GM13976 (cell line): Measurements from ENCODE around the gene R3HCC1L.

Source experiments
- DNase-seq: peaks from one replicate; pipeline ENCODE4 v3.0.0; 2012; ENCODE audit warnings: low spot score
- CTCF ChIP-seq: IDR thresholded peaks from 2 replicates; pipeline ENCODE4 v1.5.1; 2012; ENCODE audit warnings: borderline replicate concordance, mild to moderate bottlenecking; ENCODE audit not compliant: insufficient read depth; ENCODE audit errors: extremely low read depth, missing control alignments, control extremely low read depth
- in situ Hi-C: fragments of 300-500 bp; cut with MboI; formaldehyde crosslinking; loops from one replicate; pipeline ENCODE4 v1.12.0; 2022; ENCODE audit warnings: low sequenced_read_pairs, mixed read lengths, inconsistent platforms; ENCODE audit not compliant: unreplicated experiment

Gene R3HCC1L

DNA sequence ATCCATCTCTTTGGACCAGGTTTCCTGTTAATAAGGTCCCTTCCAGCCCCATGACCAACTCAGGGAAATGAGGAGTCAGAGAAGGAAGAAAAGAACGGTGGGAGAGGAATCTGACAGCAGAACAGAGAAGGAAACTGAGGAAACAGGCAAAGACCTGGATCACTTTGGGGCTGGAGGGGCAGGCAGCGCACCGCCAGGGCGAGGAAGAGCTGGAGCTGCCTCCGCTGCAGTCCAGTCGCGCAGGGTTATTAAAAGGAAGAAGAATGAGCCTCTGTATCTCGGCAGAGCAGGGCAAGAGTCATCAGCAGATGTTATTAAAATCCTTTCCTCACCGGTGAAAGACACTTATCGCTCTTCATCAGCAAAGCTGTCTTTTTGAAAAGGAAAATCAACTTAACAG is 37.7 kb upstream of the R3HCC1L start:
- TF ChIP-seq CTCF = no peak
- in situ Hi-C loops = no loop called here
- DNase-seq = no peak

- no peak for TF ChIP-seq CTCF
Observed at GRCh38 chr10:98097175-98097574, 37.3 kb upstream of the R3HCC1L start.

DNA sequence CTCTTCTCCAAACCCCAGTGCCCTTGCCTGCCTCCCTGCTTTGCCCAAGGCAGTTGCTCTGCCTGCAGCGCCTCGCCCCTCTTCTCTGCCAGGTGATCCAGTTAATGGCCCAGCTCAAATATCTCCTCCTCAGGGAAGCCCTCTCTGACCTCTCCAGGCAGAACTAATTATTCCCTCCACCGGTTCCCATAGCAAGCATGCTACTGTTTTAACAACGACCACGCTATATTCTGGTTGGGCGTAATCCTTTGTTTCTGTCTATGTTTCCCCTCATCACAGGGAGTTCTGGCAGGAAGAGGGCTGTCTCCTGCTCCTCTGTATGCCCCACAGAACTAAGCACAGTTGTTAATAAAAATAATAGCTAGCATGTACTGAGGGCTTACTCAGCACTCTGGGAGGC is 36.8 kb upstream of the R3HCC1L start:
- no peak for TF ChIP-seq CTCF
- in situ Hi-C loops = no loop called here
- no peak for DNase-seq

More at GRCh38 chr10:98097175-98097574, 37.3 kb upstream of the R3HCC1L start:
- in situ Hi-C loops = no loop called here
- DNase-seq = no peak

DNA sequence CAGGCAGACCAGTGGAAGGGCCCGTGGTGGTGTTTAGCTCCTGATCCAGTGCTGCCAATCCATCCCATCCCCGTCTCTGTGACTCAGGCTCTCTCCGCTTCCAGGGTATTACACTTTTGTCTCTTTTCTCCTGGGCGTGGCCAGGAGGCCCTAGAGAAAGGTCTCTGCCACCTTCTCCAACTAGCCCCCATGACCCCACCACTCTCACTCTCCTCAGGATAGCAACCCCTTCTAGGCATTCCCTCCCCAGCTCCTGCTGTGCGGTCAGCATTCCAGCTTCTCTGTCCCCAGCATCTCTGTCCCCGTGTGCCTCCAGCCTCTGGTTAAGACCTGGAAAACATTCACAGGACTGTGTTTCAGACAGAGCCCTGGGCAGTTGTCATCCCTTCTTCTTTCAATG is 36.2 kb upstream of the R3HCC1L start:
- TF ChIP-seq CTCF = no peak
- in situ Hi-C loops = no loop called here
- DNase-seq = no peak

GRCh38 chr10:98100476-98100875 is 34.0 kb upstream of the R3HCC1L start:
- no peak for DNase-seq
- in situ Hi-C loops = no loop called here
- TF ChIP-seq CTCF = no peak

DNA sequence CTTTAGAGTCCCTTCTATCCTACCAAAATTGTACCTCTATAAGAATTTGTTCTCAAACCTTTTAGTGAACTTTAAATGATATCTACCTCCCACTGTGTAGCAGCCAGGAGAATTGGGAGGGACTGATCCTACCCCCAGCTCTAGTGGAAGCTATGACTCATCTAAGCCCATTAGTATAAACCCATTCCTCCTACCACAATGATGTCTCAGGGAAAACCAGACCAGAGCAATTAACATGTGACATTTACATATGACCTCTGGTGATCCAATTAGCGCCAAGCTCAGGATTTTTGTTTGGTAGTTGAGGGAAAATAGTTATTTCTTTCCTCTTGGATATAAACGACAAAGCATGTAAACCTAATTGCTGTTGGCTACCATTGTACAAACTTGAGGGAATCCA is 33.1 kb upstream of the R3HCC1L start:
- no peak for DNase-seq
- no peak for TF ChIP-seq CTCF
- in situ Hi-C loops = no loop called here

DNA sequence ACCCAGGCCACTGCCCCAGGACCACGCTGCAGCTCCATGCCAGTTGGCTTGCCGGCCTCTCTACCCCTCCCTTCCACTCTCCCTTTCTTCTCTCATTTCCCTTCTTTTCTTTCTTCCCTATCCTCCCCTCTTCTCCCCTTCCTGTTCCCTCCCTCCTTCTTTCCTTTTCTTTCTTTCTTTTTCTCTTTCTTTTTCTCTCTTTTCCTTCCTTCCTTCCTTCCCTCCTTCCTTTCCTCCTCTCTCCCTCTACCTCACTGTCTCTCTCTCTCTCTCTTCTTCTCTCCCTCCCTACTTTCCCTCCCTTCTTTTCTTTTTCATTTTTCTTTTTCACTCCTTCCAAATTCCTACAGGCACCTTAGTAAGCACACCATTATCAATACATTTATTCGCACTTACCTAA is 30.3 kb upstream of the R3HCC1L start:
- no peak for TF ChIP-seq CTCF
- no peak for DNase-seq
- in situ Hi-C loops = no loop called here
